H1 (cell line): Measurements from ENCODE around the gene VPS13C. TPM values are rescaled to one million over a fixed set of nuclear protein-coding genes. Genes with fewer than 3 reads are reported as not detected.

Source experiments
- CTCF ChIA-PET: fragments of 300-600 bp; sonication (Branson Sonifier 250); formaldehyde crosslinking; loops from one replicate; lab custom pipeline; 2021; ENCODE audit not compliant: partially characterized antibody; lab: Charles Lee
- POLR2A ChIA-PET: fragments of 300-600 bp; sonication (Branson Sonifier 250); formaldehyde crosslinking; loops from one replicate; lab custom pipeline; 2021; ENCODE audit warnings: inconsistent platforms; ENCODE audit not compliant: partially characterized antibody; lab: Charles Lee
- DNase-seq, 2 experiments: peaks; one replicate each; pipeline versions ENCODE4 v3.0.0 to v3.0.0-alpha.2; 2010 to 2022; ENCODE audit warnings: low spot score in 2 of 2, low read depth in 1 of 2, mixed read lengths in 1 of 2
- FAIRE-seq: peaks from 2 replicates; lab custom pipeline; 2011; peaks lifted over from hg19 to GRCh38; lab: Jason Lieb, UNC
- H2AFZ ChIP-seq: 2 replicates; pipeline ENCODE4 v1.8.1; 2012; ENCODE audit warnings: low read length, inconsistent platforms
- H2AK5ac ChIP-seq: 2 replicates; pipeline ENCODE4 v1.6.1; 2013; ENCODE audit warnings: low read depth, low read length
- H2BK120ac ChIP-seq: replicated peaks from 2 replicates; pipeline ENCODE3; 2013; ENCODE audit warnings: low read depth, low read length, inconsistent platforms
- H2BK12ac ChIP-seq: 2 replicates; pipeline ENCODE4 v1.6.1; 2013; ENCODE audit warnings: low read depth, low read length
- H2BK15ac ChIP-seq: 2 replicates; pipeline ENCODE4 v1.6.1; 2013; ENCODE audit warnings: low read length
- H2BK20ac ChIP-seq: 2 replicates; pipeline ENCODE4 v1.6.1; 2013; ENCODE audit warnings: low read length
- H2BK5ac ChIP-seq: 2 replicates; pipeline ENCODE4 v1.6.1; 2013; ENCODE audit warnings: low read depth, low read length
- H3K14ac ChIP-seq: 2 replicates; pipeline ENCODE4 v1.6.1; 2013; ENCODE audit warnings: inconsistent platforms; ENCODE audit not compliant: insufficient read length
- H3K18ac ChIP-seq: 2 replicates; pipeline ENCODE4 v1.6.1; 2013; ENCODE audit warnings: low read length; ENCODE audit errors: extremely low read depth
- H3K23ac ChIP-seq: 2 replicates; pipeline ENCODE4 v1.6.1; 2013; ENCODE audit warnings: inconsistent platforms; ENCODE audit not compliant: insufficient read length
- H3K23me2 ChIP-seq: 2 replicates; pipeline ENCODE4 v1.6.1; 2013; ENCODE audit warnings: low read depth, low read length
- H3K27ac ChIP-seq: 2 replicates; pipeline ENCODE4 v1.6.1; 2011; ENCODE audit warnings: low read depth, low read length, inconsistent platforms
- H3K27me3 ChIP-seq, 4 experiments: replicated peaks in 1 of 4; 1 replicate in 1 of 4; 2 replicates in 3 of 4; pipeline versions ENCODE4 v1.6.1 to v1.8.1; 2011 to 2013; ENCODE audit warnings: low read length in 3 of 4, mild to moderate bottlenecking in 3 of 4, inconsistent platforms in 2 of 4, mixed read lengths in 2 of 4, moderate library complexity in 1 of 4; ENCODE audit not compliant: control insufficient read depth in 3 of 4, insufficient read depth in 3 of 4; ENCODE audit errors: extremely low read depth in 1 of 4
- H3K36me3 ChIP-seq, 4 experiments: 2 replicates each; pipeline versions ENCODE4 v1.6.1 to v1.8.1; 2011 to 2013; ENCODE audit warnings: mild to moderate bottlenecking in 4 of 4, low read length in 3 of 4, moderate library complexity in 2 of 4, control low read depth in 1 of 4, inconsistent platforms in 1 of 4; ENCODE audit not compliant: insufficient read depth in 4 of 4, control insufficient read depth in 2 of 4
- H3K4ac ChIP-seq: replicated peaks from 2 replicates; pipeline ENCODE3; 2013; ENCODE audit warnings: low read length, low read depth, mixed read lengths, inconsistent platforms; ENCODE audit not compliant: insufficient read length
- H3K4me1 ChIP-seq, 4 experiments: replicated peaks in 1 of 4; 1 replicate in 1 of 4; 2 replicates in 3 of 4; pipeline versions ENCODE4 v1.6.1 to v1.8.1; 2011 to 2013; ENCODE audit warnings: low read length in 3 of 4, inconsistent platforms in 2 of 4, mixed read lengths in 1 of 4; ENCODE audit not compliant: insufficient read depth in 4 of 4, control insufficient read depth in 3 of 4
- H3K4me2 ChIP-seq, 2 experiments: 2 replicates each; pipeline versions ENCODE4 v1.6.1 to v1.8.1; 2011 to 2013; ENCODE audit warnings: low read depth in 2 of 2, low read length in 2 of 2, control low read depth in 1 of 2, inconsistent platforms in 1 of 2, mild to moderate bottlenecking in 1 of 2; ENCODE audit not compliant: insufficient read depth in 1 of 2
- H3K4me3 ChIP-seq, 4 experiments: fragments of 200-600, 300-600 bp in 1 of 4; sonication (generic), shearing (Covaris generic), sonication (Bioruptor Twin) in 1 of 4; 2 replicates each; pipeline versions ENCODE4 v1.5.1 to v1.8.1; 2011 to 2016; ENCODE audit warnings: low read length in 4 of 4, low read depth in 3 of 4, control low read depth in 2 of 4, inconsistent platforms in 2 of 4, mild to moderate bottlenecking in 2 of 4, mixed read lengths in 1 of 4, moderate library complexity in 1 of 4; ENCODE audit not compliant: insufficient read depth in 2 of 4; ENCODE audit errors: extremely low read depth in 1 of 4
- H3K56ac ChIP-seq: replicated peaks from 2 replicates; pipeline ENCODE3; 2013; ENCODE audit warnings: low read depth, mild to moderate bottlenecking, mixed read lengths, low read length, inconsistent platforms; ENCODE audit not compliant: insufficient read length
- H3K79me1 ChIP-seq: 2 replicates; pipeline ENCODE4 v1.6.1; 2013; ENCODE audit warnings: low read depth, low read length, control low read depth
- H3K79me2 ChIP-seq, 2 experiments: 2 replicates each; pipeline versions ENCODE4 v1.6.1 to v1.8.1; 2012 to 2013; ENCODE audit warnings: low read length in 2 of 2, mild to moderate bottlenecking in 2 of 2, inconsistent platforms in 1 of 2; ENCODE audit not compliant: insufficient read depth in 2 of 2, control insufficient read depth in 1 of 2
- H3K9ac ChIP-seq, 4 experiments: replicated peaks in 1 of 4; 1 replicate in 1 of 4; 2 replicates in 3 of 4; pipeline versions ENCODE4 v1.6.1 to v1.8.1; 2011 to 2013; ENCODE audit warnings: low read depth in 3 of 4, low read length in 3 of 4, control low read depth in 2 of 4, mild to moderate bottlenecking in 2 of 4, moderate library complexity in 2 of 4, inconsistent platforms in 1 of 4; ENCODE audit errors: extremely low read depth in 1 of 4
- H3K9me3 ChIP-seq, 2 experiments: 2 replicates each; pipeline versions ENCODE4 v1.6.1 to v1.8.1; 2012 to 2013; ENCODE audit warnings: mild to moderate bottlenecking in 2 of 2, moderate library complexity in 2 of 2, control low read depth in 1 of 2, inconsistent platforms in 1 of 2, low read depth in 1 of 2, low read length in 1 of 2, mixed read lengths in 1 of 2; ENCODE audit not compliant: insufficient read depth in 2 of 2
- H4K20me1 ChIP-seq, 2 experiments: replicated peaks in 1 of 2; 2 replicates each; pipeline versions ENCODE3 to v1.8.1; 2011 to 2013; ENCODE audit warnings: inconsistent platforms in 2 of 2, low read length in 2 of 2, mild to moderate bottlenecking in 1 of 2; ENCODE audit not compliant: insufficient read depth in 2 of 2, control insufficient read depth in 1 of 2
- H4K5ac ChIP-seq: 2 replicates; pipeline ENCODE4 v1.6.1; 2013; ENCODE audit warnings: low read length, low read depth, mixed read lengths, inconsistent platforms; ENCODE audit not compliant: insufficient read length
- H4K8ac ChIP-seq: 2 replicates; pipeline ENCODE4 v1.8.0; 2013; ENCODE audit warnings: mild to moderate bottlenecking, moderate library complexity, low read length, inconsistent platforms; ENCODE audit not compliant: insufficient read depth; ENCODE audit errors: extremely low read depth
- H4K91ac ChIP-seq: replicated peaks from 2 replicates; pipeline ENCODE3; 2013; ENCODE audit warnings: low read length, mixed read lengths, inconsistent platforms; ENCODE audit not compliant: insufficient read length
- ATF3 ChIP-seq: IDR thresholded peaks from 2 replicates; pipeline ENCODE4 v1.6.1; 2011; ENCODE audit warnings: low read depth, mild to moderate bottlenecking, low read length; ENCODE audit not compliant: insufficient read depth
- BRCA1 ChIP-seq: IDR thresholded peaks from 2 replicates; pipeline ENCODE4 v1.6.1; 2012; ENCODE audit warnings: low read depth, low read length, improper control_type of control experiment
- CBX8 ChIP-seq: fragments of 300-800, 300-1000 bp; sonication (generic); IDR thresholded peaks from 2 replicates; pipeline ENCODE4 v1.7.1; 2016; ENCODE audit warnings: low read depth, low read length, borderline replicate concordance
- CHD1 ChIP-seq: IDR thresholded peaks from 2 replicates; pipeline ENCODE4 v1.6.1; 2012; ENCODE audit warnings: low read depth, low read length, improper control_type of control experiment
- CREB1 ChIP-seq: IDR thresholded peaks from 2 replicates; pipeline ENCODE4 v1.6.1; 2012; ENCODE audit warnings: inconsistent platforms
- CTBP2 ChIP-seq: IDR thresholded peaks from 2 replicates; pipeline ENCODE4 v1.7.0; 2011; ENCODE audit warnings: borderline replicate concordance, mild to moderate bottlenecking, moderate library complexity, mixed read lengths, low read length; ENCODE audit not compliant: insufficient read depth, insufficient read length
- NRF1 ChIP-seq: IDR thresholded peaks from 2 replicates; pipeline ENCODE4 v1.6.1; 2011; ENCODE audit warnings: mild to moderate bottlenecking, low read depth, low read length, improper control_type of control experiment
- POLR2AphosphoS5 ChIP-seq: IDR thresholded peaks from 2 replicates; pipeline ENCODE4 v1.6.1; 2011; ENCODE audit warnings: low read depth, low read length
- POU5F1 ChIP-seq: IDR thresholded peaks from 2 replicates; pipeline ENCODE4 v1.6.1; 2011; ENCODE audit warnings: low read depth, mild to moderate bottlenecking, low read length, moderate library complexity
- RFX5 ChIP-seq: IDR thresholded peaks from 2 replicates; pipeline ENCODE4 v1.6.1; 2011; ENCODE audit warnings: low read depth, low read length, improper control_type of control experiment, borderline replicate concordance
- SUZ12 ChIP-seq: fragments of 200-600 bp; sonication (generic); IDR thresholded peaks from 2 replicates; pipeline ENCODE4 v1.6.1; 2012; ENCODE audit warnings: mild to moderate bottlenecking, inconsistent platforms, low read length, moderate library complexity, mixed read lengths
- TAF1 ChIP-seq: IDR thresholded peaks from 2 replicates; pipeline ENCODE4 v1.6.1; 2011; ENCODE audit warnings: mild to moderate bottlenecking, low read depth, low read length
- TAF7 ChIP-seq: optimal IDR thresholded peaks from 2 replicates; pipeline ENCODE3; 2011; ENCODE audit warnings: low read depth, mild to moderate bottlenecking, inconsistent platforms, low read length, moderate library complexity, borderline replicate concordance
- TBP ChIP-seq: IDR thresholded peaks from 2 replicates; pipeline ENCODE4 v1.6.1; 2011; ENCODE audit warnings: low read depth, low read length, improper control_type of control experiment
- ZNF274 ChIP-seq: IDR thresholded peaks from 2 replicates; pipeline ENCODE4 v1.7.0; 2012; ENCODE audit warnings: low read length, borderline replicate concordance; ENCODE audit errors: extremely low read depth
- WGBS, 2 experiments: shearing (Covaris generic) in 1 of 2; methylation state at CpG; one replicate each; pipeline versions ENCODE4 v1.1.6 to v1.1.7; 2013 to 2015; ENCODE audit warnings: low lambda C conversion rate in 2 of 2, mixed read lengths in 2 of 2, inconsistent platforms in 1 of 2, low coverage in 1 of 2, missing lambda C conversion rate in 1 of 2; ENCODE audit not compliant: insufficient replicate concordance in 2 of 2, insufficient coverage in 1 of 2, insufficient read length in 1 of 2; ENCODE audit errors: extremely low coverage in 1 of 2, missing lambda C conversion rate in 1 of 2; 5-methylcytosine and 5-hydroxymethylcytosine counted together
- polyA plus RNA-seq, 7 experiments: library from polyadenylated mRNA; depleted of rRNA in 3 of 7; stranded (reverse) in 5 of 7; unstranded in 2 of 7; fragments of >200 nt in 5 of 7; fragments of 200-250 nt in 2 of 7; gene quantifications; 1 replicate in 5 of 7; 2 replicates in 1 of 7; 4 replicates in 1 of 7; pipeline versions ENCODE4 v1.2.1 to v1.2.3, GENCODE V29; 2011 to 2013; ENCODE audit warnings: missing spikeins in 2 of 7, mixed read lengths in 2 of 7
- total RNA-seq: library from RNA; stranded (reverse); fragmentation: NEBNext Ultra II Directional; extraction: Animal tissue kit (Norgen Biotek cat#: 25700); gene quantifications from 2 replicates; pipeline ENCODE4 v1.2.1, GENCODE V29; 2021

Gene VPS13C
- total and polyA plus RNA-seq, 2 of the 8 experiments (the other 6 are each of a cell fraction or from before 2014, with no cell fraction given) = 4.8 to 18.8 TPM

DNA sequence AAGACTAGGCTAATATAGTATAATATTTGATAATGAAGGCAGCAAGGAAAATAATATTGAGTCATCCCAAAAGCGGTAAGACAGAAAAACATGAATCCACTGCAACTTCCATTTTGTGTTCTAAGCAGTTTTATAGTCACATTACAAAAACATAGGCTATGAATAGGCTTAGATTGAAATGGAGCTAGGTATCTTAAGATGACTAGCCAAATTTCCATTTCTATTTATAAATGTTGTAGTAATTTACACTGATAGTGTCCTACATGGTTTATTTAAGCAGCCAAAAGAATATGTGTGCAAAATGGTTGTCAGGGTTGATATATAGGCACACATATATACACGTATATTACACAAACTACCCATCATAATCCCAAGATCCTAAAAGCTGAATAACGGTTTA, 82.0 kb downstream of the VPS13C start:
- H3K4me2 ChIP-seq = no peak overlapping the region
- no peaks in the 10 kb centered on the region for H3K79me1 ChIP-seq
- H4K8ac ChIP-seq = no peak overlapping the region
- H3K14ac ChIP-seq = no peak overlapping the region
- no peaks in the 10 kb centered on the region for H3K9me3 ChIP-seq
- ChIA-PET POLR2A (no interaction called here), CTCF (interaction anchor here (1.5 kb wide), 1 partner anchor 11 kb away, joined by 5 read pairs; no protein-coding TSS in a partner anchor)
- no peak overlapping the region for H2BK5ac ChIP-seq
- H3K36me3 ChIP-seq = no peaks in the 10 kb centered on the region
- no peak overlapping the region for H2AK5ac ChIP-seq
- no peak overlapping the region for H4K91ac ChIP-seq
- no peak overlapping the region for H3K4ac ChIP-seq
- H3K23me2 ChIP-seq = no peaks in the 10 kb centered on the region
- no peak overlapping the region for H2BK20ac ChIP-seq
- WGBS, 2 experiments = 64% methylated on average over 3 of the region's 3 CpGs; no CpG with 5 or more reads in 1 of the 2 experiments
- no peak overlapping the region for H3K27ac ChIP-seq
- H2AFZ ChIP-seq = no peak overlapping the region
- no peaks in the 10 kb centered on the region for H3K4me1 ChIP-seq
- TF ChIP-seq RFX5 (no peak), TBP (no peak), BRCA1 (no peak), CBX8 (no peak), ZNF274 (no peak), ATF3 (no peak), CREB1 (no peak), TAF7 (no peak), POLR2AphosphoS5 (no peak), NRF1 (no peak), SUZ12 (no peak), POU5F1 (no peak), TAF1 (no peak), CTBP2 (no peak), CHD1 (no peak)
- no peak overlapping the region for H3K23ac ChIP-seq
- H2BK12ac ChIP-seq = no peak overlapping the region
- no peak overlapping the region for H2BK15ac ChIP-seq
- H3K4me3 ChIP-seq = no peak overlapping the region
- H3K18ac ChIP-seq = no peak overlapping the region
- FAIRE-seq (no peak), DNase-seq (no peak)
- H4K20me1 ChIP-seq = no peaks in the 10 kb centered on the region
- H2BK120ac ChIP-seq = no peak overlapping the region
- H3K27me3 ChIP-seq = no peaks in the 10 kb centered on the region
- no peaks in the 10 kb centered on the region for H3K79me2 ChIP-seq
- no peak overlapping the region for H3K9ac ChIP-seq
- H4K5ac ChIP-seq = no peak overlapping the region
- H3K56ac ChIP-seq = no peak overlapping the region
